ENCODE measurements around the gene ATL3.
"Not testable (repeated sequence)": the region's sequence is repeated elsewhere in the genome, so short reads cannot be mapped to it uniquely, and the experiment has no call there.

ATL3 gene

DNA sequence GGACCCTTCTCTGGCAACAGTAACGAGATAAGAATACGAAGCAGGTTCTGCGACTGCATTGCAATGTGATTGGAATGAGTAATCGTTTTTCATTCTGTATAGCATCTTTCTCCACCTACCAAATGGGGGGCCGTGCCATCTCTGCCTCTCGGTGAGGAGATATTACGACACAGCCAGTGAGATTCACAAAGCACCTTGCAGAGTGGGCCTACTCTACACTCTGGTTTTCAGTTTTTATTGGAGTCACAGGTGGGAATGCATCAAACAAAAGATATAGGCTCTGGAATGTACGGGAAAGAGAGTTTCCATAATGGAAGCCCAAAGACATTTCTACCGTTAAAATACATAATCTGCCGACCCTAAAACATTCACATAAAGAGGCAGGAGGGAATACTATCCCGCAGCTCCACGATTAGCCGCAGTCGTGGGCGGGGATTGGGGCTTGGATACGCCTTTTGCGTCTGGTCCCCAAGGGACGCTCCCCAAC is 9.7 kb upstream of the ATL3 start:
- peak in 1 of 2 donors; percentile 16 for DNase-seq

DNA sequence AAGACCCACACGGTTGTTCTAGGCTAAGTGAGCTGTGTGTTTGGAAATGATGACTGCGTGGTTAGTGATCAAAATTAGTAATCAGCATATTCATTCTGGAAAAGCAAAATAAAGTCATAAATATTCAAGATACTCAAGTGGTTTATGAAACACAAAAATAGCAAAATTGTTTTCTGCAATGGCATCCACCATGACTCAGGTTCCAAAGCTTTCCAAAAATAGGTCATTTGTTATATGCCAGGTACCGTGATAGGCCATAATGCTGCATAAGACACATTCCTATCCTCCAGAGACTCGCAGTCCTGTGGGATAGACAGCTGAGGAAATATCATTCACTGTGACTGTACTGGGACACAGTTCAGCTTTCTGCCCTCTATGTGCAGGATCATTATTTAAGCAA is 2.4 kb upstream of the ATL3 start:
- no peak for DNase-seq

DNA sequence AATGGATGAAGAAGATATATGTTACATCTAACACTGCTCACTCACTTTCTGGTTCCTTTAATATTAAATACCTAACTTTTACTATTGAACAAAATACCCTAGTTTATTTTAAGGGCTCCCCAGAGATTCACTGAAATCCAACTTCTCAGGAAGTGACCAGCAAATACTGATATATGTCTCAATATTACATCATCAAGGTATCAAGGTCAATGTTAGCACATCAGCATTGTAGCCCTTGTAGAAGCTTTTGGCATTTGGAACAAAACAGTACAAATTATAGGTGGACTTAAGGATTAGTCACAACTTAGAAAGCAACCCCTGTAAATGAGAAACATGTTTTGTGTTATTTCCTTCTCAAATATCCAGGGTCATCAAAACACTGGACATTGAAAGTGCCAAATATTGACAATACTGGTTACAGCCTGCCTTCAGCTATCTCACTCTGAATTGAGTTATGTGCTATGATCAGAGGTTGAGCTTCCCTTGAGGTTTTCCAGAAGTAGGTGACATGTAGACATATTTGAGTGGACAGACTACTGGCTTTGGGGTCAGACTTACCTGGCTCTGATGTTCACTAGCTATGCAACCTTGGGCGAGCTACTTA is 1.9 kb upstream of the ATL3 start:
- DNase-seq = no peak

DNA sequence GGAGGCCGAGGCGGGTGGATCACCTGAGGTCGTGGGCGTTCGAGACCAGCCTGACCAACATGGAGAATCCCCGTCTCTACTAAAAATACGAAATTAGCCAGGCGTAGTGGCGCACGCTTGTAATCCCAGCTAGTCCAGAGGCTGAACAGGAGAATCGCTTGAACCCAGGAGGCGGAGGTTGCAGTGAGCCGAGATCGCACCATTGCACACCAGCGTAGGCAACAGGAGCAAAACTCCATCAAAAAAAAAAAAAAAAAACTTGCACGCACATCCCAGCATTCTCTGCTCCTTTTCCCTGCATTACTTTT is 934 bp upstream of the ATL3 start:
- DNase-seq = no peak

DNA sequence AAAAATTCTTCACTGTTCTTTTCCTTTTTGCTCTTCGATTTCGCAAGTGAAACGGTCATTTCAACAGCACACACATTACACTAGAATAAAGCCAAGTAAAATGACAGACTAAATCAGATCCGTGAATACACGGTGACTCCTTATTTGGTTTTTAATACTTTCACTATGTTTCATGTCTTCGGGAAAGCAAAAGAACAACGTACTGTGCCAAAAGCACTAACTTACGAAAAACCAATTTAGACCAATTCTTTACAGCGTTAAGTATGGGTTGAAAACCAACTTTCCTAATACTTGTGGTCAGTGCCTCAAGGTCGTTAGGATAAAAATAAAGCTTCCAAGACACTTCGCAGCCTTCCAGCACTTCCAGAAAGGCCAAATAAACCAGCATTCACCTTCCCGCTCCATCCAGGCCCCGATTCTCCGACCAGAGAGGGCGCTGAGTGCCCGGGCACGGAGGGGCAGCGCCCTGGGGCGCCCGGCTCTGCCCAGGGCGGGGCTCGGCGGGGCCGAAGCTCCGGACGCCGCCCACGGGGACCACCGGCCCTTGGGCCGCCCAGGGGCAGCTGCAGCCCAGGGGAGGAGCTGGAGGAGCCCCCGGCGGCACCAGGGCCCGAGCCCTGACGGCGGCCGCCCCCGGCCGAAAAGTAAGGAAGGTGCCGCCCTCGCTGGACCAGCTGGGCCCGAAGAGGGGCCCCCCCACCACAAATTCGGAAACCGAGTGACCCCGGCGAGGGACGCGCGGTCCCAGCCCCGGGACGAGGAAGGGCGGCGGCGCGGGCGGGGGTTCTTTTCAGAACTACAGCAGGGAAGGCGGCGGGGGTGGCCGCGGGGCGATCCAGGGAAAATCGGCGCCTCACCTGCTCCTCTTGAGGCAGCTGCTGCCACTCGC is 499 bp downstream of the ATL3 start:
- peak in 1 of 2 donors; percentile 23 for DNase-seq

DNA sequence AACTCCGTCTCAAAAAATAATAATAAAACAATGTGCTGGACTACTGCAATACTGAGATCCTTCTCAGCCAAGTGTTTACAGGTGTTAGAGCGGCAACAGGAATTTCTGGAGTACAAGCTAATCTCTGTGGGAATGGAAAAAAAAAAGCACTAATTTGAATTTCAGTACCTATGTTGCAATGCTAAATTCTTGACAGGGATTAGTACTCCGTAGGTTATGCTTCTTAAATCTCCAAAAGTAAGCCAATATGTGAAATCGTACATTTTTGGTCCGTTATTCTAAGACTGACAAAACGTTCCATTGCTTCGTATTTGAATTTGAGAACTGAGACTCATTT is 1.1 kb downstream of the ATL3 start:
- DNase-seq = no peak

DNA sequence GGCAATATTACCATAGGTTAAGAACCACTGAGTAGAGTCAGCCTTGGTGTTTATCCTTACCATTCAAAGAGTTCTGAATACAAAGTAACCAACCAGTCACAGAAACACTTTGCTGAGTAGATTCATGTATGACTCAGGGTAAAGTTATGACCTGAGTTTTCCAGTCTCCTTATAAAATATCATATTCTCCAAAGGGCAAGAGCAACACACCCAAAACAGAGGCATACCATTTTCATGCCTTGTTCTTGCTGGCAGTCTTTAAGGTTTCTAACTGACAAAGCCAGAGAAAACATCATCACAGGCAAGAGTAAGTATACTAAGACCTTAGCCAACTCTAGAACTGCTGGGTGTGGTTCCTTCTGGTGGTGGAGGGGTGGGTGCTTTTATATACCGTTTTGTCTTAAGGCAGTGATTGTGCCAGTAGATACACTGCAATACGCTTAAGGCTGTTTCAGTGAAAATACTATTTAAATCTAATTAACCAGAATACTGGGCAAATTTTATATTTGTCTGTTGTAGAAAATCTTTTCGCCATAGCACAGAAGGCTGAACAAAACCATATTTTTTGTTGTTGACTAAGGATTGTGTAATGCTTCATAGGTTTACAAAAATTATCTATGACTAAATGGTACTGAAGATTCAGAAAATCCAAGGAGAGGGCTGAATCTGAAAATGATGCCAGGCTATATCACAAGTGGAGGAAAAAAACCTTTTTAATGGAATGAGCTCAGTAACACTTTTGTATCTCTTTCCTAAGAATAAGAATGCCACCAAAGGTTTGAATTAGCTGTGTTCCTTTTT is 3.0 kb downstream of the ATL3 start:
- DNase-seq = no peak

DNA sequence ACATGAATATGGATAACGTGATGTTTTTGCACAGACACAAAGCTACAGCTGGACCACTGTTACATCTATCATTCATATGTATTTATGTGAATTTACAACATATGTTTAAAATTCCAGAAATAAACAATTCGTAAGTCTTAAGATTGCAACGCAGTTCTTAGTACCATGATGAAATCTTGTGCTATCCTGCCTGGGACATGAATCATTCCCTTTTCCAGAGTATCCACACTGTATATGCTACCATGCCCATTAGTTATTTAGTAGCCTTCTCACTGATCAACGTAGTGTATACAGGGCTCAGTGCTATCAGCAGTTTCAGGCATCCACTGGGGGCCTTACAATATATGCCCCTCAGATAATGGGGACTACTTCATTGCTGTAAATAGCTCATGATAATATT is 4.3 kb downstream of the ATL3 start:
- no peak for DNase-seq

DNA sequence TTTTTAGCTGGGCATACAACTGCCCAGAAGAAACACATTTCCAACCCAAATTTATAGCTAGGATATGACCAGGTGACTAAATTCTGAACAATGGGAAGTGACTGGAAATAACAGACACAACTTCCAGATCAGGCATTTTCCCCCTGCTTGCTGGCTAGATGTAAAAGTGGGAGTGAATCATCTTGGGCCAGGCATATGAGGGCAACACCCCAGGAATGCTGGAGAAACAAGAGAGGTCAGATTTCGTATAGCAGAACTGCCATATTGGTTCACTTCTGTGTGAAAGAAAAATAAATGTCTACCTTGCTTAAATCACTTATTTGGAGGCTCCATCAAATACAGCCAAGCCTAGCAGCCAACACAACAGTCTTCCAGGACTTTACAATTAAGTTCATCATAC is 7.4 kb downstream of the ATL3 start:
- no peak for DNase-seq

DNA sequence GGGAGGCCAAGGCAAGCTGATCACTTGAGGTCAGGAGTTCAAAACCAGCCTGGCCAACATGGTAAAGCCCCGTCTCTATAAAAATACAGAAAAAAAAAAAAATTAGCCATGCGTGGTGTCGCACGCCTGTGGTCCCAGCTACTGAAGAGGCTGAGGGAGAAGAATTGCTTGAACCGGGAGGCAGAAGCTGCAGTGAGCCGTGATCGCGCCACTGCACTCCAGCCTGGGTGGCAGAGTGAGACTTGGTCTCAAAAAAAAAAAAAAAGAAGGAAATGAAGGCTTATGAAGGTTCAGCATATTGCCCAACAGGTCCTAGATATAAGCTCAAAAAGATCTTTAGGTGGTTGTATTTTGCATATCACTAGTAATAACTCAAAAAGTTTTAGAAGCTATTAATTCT is 10.2 kb downstream of the ATL3 start:
- DNase-seq = no peak

DNA sequence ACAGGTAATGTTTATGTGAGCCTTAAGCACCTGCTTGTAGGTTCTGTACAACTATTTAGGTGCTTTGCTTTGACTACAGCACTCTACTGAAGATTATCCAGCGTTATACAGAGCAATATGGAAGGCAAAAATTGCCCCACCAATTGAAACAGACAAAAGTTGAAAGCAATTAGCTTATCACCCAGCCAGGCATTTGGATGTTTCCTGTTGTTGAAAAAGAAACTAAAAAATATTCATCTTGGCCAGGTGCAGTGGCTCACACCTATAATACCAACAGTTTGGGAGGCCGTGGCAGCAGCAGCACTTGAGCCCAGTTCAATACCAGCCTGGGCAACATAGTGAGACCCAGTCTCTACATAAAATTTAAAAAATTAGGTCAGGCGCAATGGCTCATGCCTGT is 18.5 kb downstream of the ATL3 start:
- DNase-seq = no peak

DNA sequence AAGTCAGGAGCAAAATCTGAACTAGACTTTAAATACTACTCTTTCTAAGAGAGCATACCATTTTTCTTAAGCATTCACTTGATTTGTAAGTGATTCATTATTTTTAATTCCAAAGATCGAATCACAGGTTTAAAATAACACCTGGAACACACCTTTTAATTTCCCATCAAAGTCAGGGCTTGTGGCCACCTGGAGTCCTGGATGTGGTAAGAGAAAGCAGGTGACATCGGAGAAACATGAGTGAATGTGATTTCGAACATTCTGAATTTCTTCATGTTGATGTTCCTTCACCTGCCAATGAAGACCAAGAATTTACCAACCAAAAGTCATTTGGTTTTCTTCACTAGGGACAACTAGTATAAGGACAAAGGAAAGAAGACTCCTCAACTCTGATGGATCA is 28.0 kb downstream of the ATL3 start:
- DNase-seq = no peak

DNA sequence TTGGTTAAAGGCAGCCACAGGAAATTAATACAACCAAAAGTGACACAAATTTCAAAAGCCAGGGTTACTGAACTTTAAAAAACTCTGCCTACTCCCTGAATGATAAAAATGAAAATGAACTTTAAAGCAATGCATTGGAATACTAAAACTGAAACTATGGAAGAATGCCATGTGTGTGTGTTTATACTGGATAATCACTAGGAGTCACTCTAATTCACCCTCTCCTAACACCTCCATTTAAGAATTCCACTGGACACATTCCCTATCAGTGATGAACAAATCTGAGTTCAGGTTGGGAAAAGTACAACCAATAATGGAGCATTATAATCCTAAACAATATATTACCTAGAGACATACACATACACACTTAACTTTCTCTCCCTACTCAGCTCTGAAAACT is 29.4 kb downstream of the ATL3 start:
- DNase-seq = no peak

DNA sequence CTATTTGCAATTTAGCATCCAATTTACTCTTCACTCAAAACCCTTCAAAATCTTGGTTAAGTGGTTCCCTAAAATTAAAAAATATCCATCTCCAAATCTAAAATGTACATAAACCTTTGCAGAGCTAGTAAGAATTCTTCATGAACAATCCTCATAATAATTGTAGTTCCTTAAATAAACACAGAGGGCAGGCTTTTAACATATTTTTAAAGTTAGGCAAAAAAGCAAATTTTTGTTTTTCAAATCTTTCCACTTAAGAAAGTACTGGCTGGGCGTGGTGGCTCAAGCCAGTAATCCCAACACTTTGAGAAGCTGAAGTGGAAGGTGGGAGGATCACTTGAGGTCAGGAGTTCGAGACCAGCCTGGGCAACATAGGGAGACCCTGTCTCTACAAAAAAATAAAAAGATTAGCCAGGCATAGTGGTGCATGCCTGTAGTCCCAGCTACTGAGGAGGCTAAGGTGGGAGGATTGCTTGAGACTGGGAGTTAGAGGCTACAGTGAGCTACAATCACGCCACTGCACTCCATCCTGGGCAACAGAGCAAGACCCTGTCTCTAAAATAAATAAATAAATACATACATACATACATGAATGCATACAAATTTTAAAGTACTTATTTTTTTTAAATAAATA is 31.9 kb downstream of the ATL3 start:
- DNase-seq = no peak

DNA sequence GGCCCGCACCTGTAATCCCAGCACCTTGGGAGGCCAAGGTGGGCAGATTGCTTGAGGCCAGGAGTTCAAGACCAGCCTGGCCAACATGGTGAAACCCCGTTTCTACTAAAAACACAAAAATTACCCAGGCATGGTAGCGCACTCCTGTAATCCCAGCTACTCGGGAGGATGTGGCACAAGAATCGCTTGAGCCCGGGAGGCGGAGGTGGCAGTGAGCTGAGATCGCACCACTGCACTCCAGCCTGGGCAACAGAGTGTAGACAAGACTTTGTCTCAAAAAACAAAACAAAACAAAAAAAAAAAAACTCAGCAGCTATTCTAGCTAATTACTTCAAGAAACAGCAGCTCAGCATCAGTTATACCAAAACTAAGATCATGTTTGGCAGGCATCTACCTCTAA is 32.7 kb downstream of the ATL3 start:
- not testable (repeated sequence) for DNase-seq

DNA sequence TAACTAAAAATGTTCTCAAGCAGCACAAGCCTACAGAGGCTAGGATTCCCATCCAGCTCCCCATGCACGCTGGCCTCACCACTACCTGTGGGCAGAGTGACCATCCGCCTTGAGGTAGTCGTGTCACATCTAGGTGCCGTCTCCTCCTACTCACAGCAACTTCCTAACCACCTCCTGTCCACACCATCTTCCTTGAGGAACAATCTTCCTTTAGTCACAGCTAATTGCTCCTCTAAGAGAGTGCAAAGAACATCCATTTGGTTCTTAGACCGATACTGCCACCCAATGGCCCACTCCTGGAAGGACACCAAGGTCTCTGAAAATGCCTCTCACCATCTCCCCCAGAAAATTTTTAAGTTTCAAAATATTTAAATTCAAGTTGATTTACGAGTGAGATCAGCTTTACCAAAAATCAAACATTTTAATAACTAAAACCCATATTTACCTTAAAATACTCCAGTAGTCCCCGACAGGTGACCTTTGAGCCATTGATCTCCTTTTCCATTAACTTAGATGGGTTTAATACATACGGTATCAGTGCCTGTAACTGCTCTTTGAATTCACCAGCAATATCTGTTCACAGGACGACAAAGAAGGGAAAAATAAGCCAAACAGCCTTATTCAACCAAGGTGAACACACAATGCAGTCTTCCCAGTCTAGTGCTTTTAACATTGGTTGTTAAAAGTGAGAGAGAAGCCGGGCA is 35.3 kb downstream of the ATL3 start:
- peak; percentile 60 for DNase-seq

DNA sequence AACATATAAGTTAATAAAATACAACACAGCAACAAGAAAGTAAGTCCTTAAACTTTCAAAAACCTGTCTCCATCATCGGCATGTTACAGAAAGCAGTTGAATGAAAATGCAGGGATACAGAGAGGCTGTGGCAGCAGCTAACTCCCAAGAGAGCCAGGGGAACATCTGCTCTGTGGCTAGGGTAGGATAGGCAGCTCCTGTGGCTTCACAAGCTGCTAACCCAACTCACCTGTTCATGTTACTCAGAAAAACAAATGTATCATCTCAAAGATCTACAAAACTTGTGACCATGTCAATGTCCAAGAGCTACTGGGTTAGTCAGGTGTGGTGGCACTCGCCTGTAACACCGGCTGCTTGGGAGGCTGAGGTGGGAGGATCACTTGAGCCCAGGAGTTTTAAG is 41.8 kb downstream of the ATL3 start:
- DNase-seq = no peak

DNA sequence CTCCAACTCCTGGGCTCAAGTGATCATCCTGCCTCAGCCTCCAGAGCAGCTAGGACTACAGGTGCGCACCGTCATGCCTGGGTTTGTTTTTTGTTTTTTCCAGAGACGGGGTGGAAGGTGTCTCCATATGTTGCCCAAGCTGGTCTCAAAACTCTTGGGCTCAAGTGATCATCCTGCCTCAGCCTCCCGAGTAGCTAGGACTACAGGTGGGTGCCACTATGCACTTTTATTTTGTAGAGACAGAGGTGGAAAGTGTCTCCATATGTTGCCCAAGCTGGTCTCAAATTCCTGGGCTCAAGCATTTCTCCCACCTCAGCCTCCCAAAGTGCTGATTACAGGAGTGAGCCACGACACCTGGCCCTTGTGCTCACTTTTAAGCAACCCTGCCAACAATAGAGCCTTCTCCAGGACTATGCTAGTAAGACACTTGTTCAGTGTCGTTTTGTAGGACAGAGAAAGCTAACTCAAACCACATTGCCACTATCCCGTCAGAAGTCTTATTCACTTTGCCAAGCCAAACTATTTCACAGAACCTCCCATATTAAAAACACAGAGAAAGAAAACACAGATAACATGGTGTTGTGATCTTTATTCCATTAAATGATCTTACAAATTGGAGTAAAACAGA is 47.5 kb downstream of the ATL3 start:
- DNase-seq = no peak

DNA sequence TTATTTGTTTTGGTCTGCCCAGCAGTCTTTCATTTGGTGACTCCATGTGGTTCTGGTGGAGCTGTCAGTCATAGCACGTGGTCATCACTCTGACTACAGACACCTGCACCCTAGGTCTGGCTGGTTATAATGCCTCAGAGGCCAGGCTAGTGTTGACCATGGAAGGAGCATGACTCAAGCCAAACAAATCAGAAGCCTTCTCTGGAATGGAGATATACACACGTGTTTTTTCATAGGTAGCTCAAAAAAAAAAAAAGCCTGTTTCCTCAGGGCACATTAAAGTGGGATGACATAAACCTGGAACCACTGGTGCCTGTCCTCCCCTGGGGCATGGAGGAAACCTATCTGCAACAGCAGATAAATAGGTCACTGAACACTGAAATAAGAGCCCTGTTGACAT is 48.9 kb downstream of the ATL3 start:
- no peak for DNase-seq

DNA sequence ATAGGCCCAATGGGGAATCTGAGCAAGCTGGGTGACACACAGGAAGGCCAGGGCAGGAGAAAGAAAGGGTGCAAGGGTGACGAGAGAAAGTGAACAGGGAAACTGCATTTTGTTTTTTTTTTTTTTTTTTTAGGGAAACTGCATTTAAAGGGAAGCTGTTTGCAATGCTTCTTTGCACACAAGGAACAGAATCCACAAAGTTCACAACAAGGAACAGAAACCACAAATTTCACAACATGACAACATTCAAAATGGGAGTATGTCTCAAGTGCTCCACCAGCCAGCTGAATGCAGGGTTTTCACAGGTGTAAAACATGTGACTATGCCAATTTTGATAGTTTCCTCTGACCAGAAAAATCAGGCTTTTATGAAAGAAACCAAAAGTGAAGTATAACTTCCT is 50.1 kb downstream of the ATL3 start:
- DNase-seq = no peak

DNA sequence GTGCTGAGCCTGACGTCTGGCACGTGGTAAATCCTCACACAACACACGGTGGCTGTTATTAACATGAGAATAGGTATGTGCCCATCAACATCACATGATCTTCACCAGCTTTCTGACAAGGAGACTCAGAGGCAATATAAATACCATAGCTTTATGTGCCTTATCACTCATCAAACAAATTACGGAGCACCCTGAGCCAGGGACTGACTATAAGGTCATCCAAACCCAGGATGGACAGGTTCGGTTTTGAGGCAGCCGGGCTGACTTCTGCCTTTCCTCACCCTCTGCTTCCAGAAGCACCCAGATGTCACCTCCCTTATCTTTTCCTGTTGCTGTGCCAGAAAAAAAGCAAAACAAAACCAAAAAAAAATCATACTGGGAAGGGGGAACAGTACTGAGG is 51.2 kb downstream of the ATL3 start:
- no peak for DNase-seq

DNA sequence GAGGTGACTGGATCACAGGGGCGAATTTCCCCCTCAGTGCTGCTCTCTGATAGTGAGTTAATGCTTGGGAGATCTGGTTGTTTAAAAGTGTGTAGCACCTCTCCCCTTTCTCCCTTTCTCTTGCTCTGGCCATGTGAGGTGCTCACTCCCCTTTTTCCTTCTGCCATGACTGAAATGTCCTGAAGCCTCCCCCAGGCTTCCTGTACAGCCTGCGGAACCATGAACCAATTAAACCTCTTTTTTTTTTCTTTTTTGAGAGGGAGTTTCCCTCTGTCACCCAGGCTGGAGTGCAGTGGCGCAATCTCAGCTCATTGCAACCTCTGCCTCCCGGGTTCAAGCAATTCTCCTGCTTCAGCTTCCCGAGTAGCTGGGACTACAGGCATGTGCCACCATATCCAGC is 53.5 kb downstream of the ATL3 start:
- not testable (repeated sequence) for DNase-seq

Measured in stimulated activated CD4-positive, alpha-beta T cell treated with anti-CD3 and anti-CD28 coated beads, Interleukin-2, amount 100 ng/mL, for 48 hours (primary cell).